HepG2 (cell line): ENCODE measurements around the gene NKIRAS1. TPM values are rescaled to one million over a fixed set of nuclear protein-coding genes. Genes with fewer than 3 reads are reported as not detected.

ENCODE experiments used
- ETV5 ChIP-seq: IDR thresholded peaks from 2 replicates; pipeline ENCODE4 v1.6.1; 2018; ENCODE audit warnings: missing biosample characterization, missing genetic modification reagents, inconsistent platforms, borderline replicate concordance
- FOXK1 ChIP-seq: sonication (generic); formaldehyde crosslinking; IDR thresholded peaks from 2 replicates; pipeline ENCODE4 v1.4.0; 2020; ENCODE audit warnings: low read depth, missing genetic modification reagents, borderline replicate concordance
- FUBP1 ChIP-seq: sonication (generic); formaldehyde crosslinking; IDR thresholded peaks from 2 replicates; pipeline ENCODE4 v1.5.1; 2020; ENCODE audit warnings: missing genetic modification reagents, mild to moderate bottlenecking, borderline replicate concordance
- MAF1 ChIP-seq: sonication (generic); formaldehyde crosslinking; IDR thresholded peaks from 2 replicates; pipeline ENCODE4 v1.5.0; 2020; ENCODE audit warnings: missing genetic modification reagents, borderline replicate concordance
- MAZ ChIP-seq, 2 experiments: sonication (generic) in 1 of 2; formaldehyde crosslinking in 1 of 2; IDR thresholded peaks; 2 replicates each; pipeline versions ENCODE4 v1.5.0 to v1.6.1; 2012 to 2020; ENCODE audit warnings: low read depth in 2 of 2, mild to moderate bottlenecking in 2 of 2, borderline replicate concordance in 1 of 2, improper control_type of control experiment in 1 of 2, low read length in 1 of 2, missing genetic modification reagents in 1 of 2, moderate library complexity in 1 of 2
- RBFOX2 ChIP-seq: fragments of 200-400 bp; formaldehyde crosslinking; IDR thresholded peaks from 2 replicates; pipeline ENCODE4 v1.6.1; 2017; ENCODE audit warnings: low read depth, mild to moderate bottlenecking, low read length
- SNRNP70 ChIP-seq: fragments of 200-400 bp; formaldehyde crosslinking; IDR thresholded peaks from 2 replicates; pipeline ENCODE4 v1.6.1; 2017; ENCODE audit warnings: mild to moderate bottlenecking, low read depth, low read length, moderate library complexity
- SP4 ChIP-seq: sonication (generic); formaldehyde crosslinking; IDR thresholded peaks from 2 replicates; pipeline ENCODE4 v1.8.1; 2023; ENCODE audit warnings: mild to moderate bottlenecking, missing genetic modification reagents
- SRSF1 ChIP-seq: fragments of 200-400 bp; formaldehyde crosslinking; optimal IDR thresholded peaks from 2 replicates; pipeline ENCODE3; 2017; ENCODE audit warnings: mild to moderate bottlenecking, low read depth, low read length, moderate library complexity
- ZKSCAN8 ChIP-seq: IDR thresholded peaks from 2 replicates; pipeline ENCODE4 v1.6.1; 2016; ENCODE audit warnings: borderline replicate concordance, missing genetic modification reagents, missing compliant biosample characterization
- ZNF18 ChIP-seq: sonication (generic); formaldehyde crosslinking; IDR thresholded peaks from 2 replicates; pipeline ENCODE4 v1.8.0; 2022; ENCODE audit warnings: mild to moderate bottlenecking, missing genetic modification reagents; ENCODE audit not compliant: insufficient replicate concordance
- ZNF44 ChIP-seq: sonication (generic); formaldehyde crosslinking; IDR thresholded peaks from 2 replicates; pipeline ENCODE4 v1.5.1; 2020; ENCODE audit warnings: mild to moderate bottlenecking, missing genetic modification reagents
- ZNF501 ChIP-seq: sonication (generic); formaldehyde crosslinking; IDR thresholded peaks from 2 replicates; pipeline ENCODE4 v1.5.1; 2020; ENCODE audit warnings: mild to moderate bottlenecking, moderate library complexity, missing genetic modification reagents
- ZNF605 ChIP-seq: sonication (generic); formaldehyde crosslinking; IDR thresholded peaks from 2 replicates; pipeline ENCODE4 v1.8.0; 2022; ENCODE audit warnings: mild to moderate bottlenecking, missing genetic modification reagents
- ZNF781 ChIP-seq: sonication (generic); formaldehyde crosslinking; IDR thresholded peaks from 2 replicates; pipeline ENCODE4 v1.5.1; 2020; ENCODE audit warnings: borderline replicate concordance, mild to moderate bottlenecking, missing genetic modification reagents; ENCODE audit errors: not compliant biosample characterization
- polyA plus RNA-seq, 8 experiments: library from polyadenylated mRNA; depleted of rRNA in 3 of 8; stranded (reverse) in 7 of 8; unstranded in 1 of 8; fragments of >200 nt; fragmentation: Illumina TruSeq in 4 of 8; extraction: Trizol in 4 of 8; gene quantifications; 2 replicates each; pipeline versions ENCODE4 v1.2.1 to v1.2.3, GENCODE V29; 2011 to 2016; ENCODE audit warnings: low read depth in 4 of 8, missing spikeins in 1 of 8, mixed read lengths in 1 of 8; ENCODE audit not compliant: insufficient read depth in 1 of 8
- total RNA-seq, 5 experiments: library from RNA; depleted of rRNA; stranded (reverse); fragments of >200 nt; fragmentation: Illumina TruSeq; extraction: Trizol; gene quantifications; 2 replicates each; pipeline ENCODE4 v1.2.3, GENCODE V29; 2016; ENCODE audit warnings: low read depth in 1 of 5
- TF ChIP-seq, protein P1 (sequence below): sonication (generic); formaldehyde crosslinking; IDR thresholded peaks from 2 replicates; pipeline ENCODE4 v1.5.0; 2020; ENCODE audit warnings: mild to moderate bottlenecking, missing genetic modification reagents, borderline replicate concordance
- TF ChIP-seq, protein P2 (sequence below): sonication (generic); formaldehyde crosslinking; IDR thresholded peaks from 2 replicates; pipeline ENCODE4 v1.5.0; 2020; ENCODE audit warnings: mild to moderate bottlenecking, missing genetic modification reagents

Gene NKIRAS1
- total and polyA plus RNA-seq, 2 of the 13 experiments (the other 11 are each of a cell fraction or from before 2014, with no cell fraction given), result 4.3 to 8.0 TPM

DNA sequence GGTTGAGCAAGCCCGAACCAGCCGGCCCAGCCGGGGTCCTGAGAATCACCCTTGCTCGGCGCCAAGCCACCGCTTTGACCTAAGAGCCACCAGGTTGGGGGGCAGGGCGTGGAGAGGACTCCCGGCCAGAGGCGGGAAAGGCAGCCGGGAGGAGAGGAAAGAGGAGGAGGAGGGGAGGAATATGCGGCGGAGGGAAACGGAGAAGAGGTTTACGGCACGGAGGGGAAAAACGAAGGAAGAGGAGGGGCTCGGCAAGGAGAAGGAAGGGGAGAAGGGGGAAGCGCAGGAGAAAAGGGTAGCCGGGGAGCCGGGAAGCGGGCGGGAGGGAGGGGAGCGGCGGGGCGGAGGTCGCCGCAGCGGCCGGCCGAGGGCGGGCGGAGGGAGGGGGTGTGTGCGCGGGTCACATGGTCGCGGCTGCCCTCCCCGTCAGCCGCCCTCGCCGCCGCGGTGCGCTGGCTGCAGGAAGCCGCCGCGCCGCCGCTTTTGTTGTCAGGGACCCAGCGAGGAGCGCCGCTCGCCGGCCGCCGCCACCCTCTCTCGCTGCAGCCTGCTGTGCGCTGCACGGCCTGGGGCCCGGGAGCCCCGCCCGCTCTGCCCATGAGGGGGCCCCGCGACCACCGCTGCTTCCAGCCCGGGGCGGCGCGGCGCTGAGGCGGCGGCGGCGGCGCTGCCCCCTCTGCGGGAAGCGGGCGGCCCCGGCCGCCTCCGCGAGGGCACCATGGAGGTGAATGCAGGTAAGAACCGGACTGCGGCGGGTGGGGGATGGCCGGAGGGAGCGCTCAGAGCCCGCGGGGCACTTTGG is 28.3 kb upstream of the NKIRAS1 start, which contains the start of gene NR1D2 (continued):
- TF ChIP-seq, protein P1, sequence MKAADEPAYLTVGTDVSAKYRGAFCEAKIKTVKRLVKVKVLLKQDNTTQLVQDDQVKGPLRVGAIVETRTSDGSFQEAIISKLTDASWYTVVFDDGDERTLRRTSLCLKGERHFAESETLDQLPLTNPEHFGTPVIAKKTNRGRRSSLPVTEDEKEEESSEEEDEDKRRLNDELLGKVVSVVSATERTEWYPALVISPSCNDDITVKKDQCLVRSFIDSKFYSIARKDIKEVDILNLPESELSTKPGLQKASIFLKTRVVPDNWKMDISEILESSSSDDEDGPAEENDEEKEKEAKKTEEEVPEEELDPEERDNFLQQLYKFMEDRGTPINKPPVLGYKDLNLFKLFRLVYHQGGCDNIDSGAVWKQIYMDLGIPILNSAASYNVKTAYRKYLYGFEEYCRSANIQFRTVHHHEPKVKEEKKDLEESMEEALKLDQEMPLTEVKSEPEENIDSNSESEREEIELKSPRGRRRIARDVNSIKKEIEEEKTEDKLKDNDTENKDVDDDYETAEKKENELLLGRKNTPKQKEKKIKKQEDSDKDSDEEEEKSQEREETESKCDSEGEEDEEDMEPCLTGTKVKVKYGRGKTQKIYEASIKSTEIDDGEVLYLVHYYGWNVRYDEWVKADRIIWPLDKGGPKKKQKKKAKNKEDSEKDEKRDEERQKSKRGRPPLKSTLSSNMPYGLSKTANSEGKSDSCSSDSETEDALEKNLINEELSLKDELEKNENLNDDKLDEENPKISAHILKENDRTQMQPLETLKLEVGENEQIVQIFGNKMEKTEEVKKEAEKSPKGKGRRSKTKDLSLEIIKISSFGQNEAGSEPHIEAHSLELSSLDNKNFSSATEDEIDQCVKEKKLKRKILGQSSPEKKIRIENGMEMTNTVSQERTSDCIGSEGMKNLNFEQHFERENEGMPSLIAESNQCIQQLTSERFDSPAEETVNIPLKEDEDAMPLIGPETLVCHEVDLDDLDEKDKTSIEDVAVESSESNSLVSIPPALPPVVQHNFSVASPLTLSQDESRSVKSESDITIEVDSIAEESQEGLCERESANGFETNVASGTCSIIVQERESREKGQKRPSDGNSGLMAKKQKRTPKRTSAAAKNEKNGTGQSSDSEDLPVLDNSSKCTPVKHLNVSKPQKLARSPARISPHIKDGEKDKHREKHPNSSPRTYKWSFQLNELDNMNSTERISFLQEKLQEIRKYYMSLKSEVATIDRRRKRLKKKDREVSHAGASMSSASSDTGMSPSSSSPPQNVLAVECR (CRISPR knock-in tag), result 0 out of 2 replicates have a peak, but pooled peaks have one; percentile 49
- TF ChIP-seq, protein P2, sequence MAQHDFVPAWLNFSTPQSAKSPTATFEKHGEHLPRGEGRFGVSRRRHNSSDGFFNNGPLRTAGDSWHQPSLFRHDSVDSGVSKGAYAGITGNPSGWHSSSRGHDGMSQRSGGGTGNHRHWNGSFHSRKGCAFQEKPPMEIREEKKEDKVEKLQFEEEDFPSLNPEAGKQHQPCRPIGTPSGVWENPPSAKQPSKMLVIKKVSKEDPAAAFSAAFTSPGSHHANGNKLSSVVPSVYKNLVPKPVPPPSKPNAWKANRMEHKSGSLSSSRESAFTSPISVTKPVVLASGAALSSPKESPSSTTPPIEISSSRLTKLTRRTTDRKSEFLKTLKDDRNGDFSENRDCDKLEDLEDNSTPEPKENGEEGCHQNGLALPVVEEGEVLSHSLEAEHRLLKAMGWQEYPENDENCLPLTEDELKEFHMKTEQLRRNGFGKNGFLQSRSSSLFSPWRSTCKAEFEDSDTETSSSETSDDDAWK (CRISPR knock-in tag), result no peak
- no peak for TF ChIP-seq ZNF781
- peak; percentile 10 for TF ChIP-seq RBFOX2
- TF ChIP-seq ZNF18 (CRISPR knock-in tag), result no peak
- TF ChIP-seq SP4 (CRISPR knock-in tag), result no peak
- no peak for TF ChIP-seq ZNF44 (CRISPR knock-in tag)
- no peak for TF ChIP-seq ZNF501
- TF ChIP-seq ZNF605 (CRISPR knock-in tag), result no peak
- peak; percentile 15; the same call in 1 of the 2 replicates for TF ChIP-seq ETV5
- no peak for TF ChIP-seq SNRNP70
- TF ChIP-seq MAF1 (CRISPR knock-in tag), result no peak
- TF ChIP-seq FUBP1 (CRISPR knock-in tag), result no peak
- no peak for TF ChIP-seq SRSF1
- no peak for TF ChIP-seq ZKSCAN8
- TF ChIP-seq FOXK1, result no peak
- peak; percentile 66; the same call in 1 of the 2 replicates for TF ChIP-seq MAZ (IDR thresholded peaks at IDR 0.05; ENCODE audit: borderline replicate concordance, low read depth, low read length)
- TF ChIP-seq MAZ (CRISPR knock-in tag; IDR thresholded peaks at IDR 0.05; ENCODE audit: low read depth), result no peak
